ENCODE results near the gene KLF2.

DNA sequence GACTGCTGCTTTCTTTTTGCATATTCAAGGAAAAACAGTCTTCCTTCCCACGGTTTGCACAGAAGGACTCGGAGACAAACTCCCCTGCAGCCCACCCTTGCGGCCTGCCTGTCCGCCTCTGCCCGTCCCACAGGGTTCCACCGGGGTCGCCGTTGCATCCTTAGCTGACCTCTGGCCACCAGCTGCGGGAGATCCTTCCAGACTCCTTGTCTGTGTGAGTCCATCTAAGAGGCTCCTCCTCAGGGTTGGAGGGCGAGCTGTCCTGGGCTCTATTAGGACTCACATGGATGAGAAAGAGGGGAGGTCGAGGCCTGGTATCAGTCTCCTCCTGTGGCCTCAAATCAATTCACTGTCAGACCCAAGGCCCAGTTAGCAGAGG lies 39.2 kb downstream of the KLF2 start:
- TF ChIP-seq, protein P1, sequence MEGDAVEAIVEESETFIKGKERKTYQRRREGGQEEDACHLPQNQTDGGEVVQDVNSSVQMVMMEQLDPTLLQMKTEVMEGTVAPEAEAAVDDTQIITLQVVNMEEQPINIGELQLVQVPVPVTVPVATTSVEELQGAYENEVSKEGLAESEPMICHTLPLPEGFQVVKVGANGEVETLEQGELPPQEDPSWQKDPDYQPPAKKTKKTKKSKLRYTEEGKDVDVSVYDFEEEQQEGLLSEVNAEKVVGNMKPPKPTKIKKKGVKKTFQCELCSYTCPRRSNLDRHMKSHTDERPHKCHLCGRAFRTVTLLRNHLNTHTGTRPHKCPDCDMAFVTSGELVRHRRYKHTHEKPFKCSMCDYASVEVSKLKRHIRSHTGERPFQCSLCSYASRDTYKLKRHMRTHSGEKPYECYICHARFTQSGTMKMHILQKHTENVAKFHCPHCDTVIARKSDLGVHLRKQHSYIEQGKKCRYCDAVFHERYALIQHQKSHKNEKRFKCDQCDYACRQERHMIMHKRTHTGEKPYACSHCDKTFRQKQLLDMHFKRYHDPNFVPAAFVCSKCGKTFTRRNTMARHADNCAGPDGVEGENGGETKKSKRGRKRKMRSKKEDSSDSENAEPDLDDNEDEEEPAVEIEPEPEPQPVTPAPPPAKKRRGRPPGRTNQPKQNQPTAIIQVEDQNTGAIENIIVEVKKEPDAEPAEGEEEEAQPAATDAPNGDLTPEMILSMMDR (IDR thresholded peaks at IDR 0.05): no peak
- TF ChIP-seq POLR2A (IDR thresholded peaks at IDR 0.05): no peak
- no peak for TF ChIP-seq POLR2AphosphoS5 (IDR thresholded peaks at IDR 0.05)
